GM03348 (cell line): ENCODE data around the gene CCDC177.
"Not testable (repeated sequence)": the region's sequence is repeated elsewhere in the genome, so short reads cannot be mapped to it uniquely, and the experiment has no call there.

Experiments
- DNase-seq: peaks from one replicate; pipeline ENCODE4 v3.0.0; 2012; ENCODE audit warnings: low spot score

CCDC177 gene

GRCh38 chr14:69599431-69599830 is 24.8 kb upstream of the CCDC177 start:
- not testable (repeated sequence) for DNase-seq

DNA sequence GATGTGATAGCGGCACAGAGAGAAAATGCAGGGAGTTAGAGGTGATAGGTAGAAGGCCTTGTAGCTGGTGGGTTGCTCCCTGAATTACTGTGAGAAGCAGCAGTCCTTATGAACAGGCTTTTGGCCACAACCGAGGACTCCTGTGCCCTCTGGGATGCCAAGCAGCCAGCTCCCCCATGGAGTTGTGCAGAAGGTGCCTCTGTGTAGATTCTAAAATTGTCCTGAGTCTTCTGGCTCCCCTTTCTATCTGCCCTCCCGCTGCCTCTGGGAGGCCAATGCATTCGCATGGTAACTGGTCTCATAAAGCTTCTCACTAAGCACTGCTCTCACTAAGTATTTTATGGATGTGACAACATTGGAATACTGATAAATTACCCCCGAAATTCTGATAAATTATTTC is 20.7 kb upstream of the CCDC177 start:
- DNase-seq, result no peak

DNA sequence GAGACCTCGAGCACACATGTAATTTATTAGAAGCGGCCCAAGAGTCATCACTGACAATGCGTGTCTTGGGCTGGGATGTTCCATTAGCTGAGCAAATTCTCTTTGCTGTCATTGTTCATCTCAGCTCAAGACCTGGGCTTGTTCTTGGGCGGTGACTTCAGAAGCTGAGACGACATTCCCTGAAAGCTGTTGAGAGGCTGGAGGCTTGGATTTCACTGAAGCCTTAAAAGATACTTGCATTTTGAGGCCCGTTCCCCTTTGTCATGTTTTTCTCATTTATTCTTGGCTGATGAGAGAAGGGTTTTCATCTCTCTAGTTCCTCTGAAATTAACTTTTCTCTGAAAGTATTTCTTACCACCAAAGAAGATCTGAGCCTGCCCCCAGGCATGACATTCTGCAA is 20.2 kb upstream of the CCDC177 start:
- no peak for DNase-seq

DNA sequence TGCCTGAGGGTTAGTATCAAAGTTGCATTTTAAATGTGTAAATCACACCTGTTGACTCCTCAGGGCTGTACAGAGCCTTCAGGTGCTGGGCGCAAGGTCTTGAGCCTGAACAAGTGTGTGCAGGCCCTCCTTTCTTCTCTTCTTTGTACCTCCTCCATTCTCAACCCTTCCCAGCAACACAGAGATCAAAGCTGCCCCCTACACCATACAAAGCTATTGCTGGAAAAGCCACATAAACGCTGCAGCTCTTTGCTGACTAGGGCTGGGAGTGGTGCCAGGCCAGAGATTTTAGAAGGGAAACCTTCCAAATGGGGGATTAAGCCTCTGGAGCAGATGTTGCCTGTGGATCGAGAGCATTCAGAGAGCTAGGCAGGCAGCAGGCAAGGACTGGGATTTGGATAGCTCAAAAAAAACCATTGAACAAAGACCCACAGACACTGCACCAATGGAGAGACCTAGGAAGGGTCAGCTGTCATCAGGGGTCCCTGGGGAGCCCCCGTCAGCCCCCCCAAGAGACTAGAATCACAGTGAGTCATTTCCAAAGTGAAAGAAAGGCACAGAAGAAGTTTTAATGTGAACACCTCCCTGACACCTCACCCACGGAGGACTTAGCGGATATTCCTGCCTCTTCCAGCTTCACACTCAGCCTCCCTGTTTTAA is 18.5 kb upstream of the CCDC177 start:
- peak; percentile 73 for DNase-seq

- no peak for DNase-seq
These were observed 16.6 kb upstream of the CCDC177 start for GRCh38 chr14:69591317-69591716.

- no peak for DNase-seq
These were observed 12.7 kb upstream of the CCDC177 start for GRCh38 chr14:69587389-69587788.

DNA sequence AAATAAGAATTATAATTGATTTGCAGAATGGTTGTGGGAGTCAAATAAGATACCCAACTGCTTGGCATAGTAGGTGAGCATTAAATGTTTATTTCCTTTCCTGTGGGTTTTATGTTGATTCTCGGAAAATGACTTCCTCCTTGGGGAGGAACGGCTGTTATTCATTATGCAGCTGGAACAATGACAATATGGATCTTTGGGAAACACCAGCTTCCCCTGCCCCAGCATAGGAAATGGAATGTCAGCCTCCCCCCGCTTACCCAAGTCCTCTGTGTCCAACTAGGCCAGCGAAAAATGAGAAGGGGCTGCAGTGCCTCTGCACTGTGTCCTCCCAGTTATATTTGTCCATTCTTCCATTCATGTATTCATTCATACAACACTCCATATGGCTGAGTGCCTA is 11.7 kb upstream of the CCDC177 start:
- peak; percentile 49 for DNase-seq

- DNase-seq, result no peak
These were observed 9.7 kb upstream of the CCDC177 start for GRCh38 chr14:69584389-69584788.

GRCh38 chr14:69582829-69583228 is 8.2 kb upstream of the CCDC177 start:
- DNase-seq, result no peak

GRCh38 chr14:69582212-69582611 is 7.5 kb upstream of the CCDC177 start:
- peak; percentile 14 for DNase-seq

GRCh38 chr14:69581316-69581935 is 6.8 kb upstream of the CCDC177 start:
- DNase-seq, result no peak

- peak; percentile 59 for DNase-seq
These were observed 5.4 kb upstream of the CCDC177 start for GRCh38 chr14:69580009-69580577.

DNA sequence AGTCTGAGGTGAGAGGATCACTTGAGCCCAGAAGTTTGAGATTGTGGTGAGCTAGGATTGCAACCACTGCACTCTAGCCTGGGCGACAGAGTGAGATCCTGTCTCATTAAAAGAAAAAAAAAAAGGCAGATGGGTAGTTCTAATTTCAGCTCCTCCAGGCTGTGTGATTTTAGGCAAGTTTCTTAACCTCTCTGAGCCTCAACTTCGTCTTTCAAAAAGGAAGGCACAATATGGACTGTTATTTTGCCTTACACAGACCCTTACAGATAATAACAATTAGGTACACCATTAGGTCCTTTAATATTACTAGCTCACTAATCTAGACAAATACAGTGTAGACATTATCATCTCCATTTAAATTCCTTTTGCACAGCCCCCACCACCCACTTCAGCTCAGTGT is 4.8 kb upstream of the CCDC177 start:
- no peak for DNase-seq

DNA sequence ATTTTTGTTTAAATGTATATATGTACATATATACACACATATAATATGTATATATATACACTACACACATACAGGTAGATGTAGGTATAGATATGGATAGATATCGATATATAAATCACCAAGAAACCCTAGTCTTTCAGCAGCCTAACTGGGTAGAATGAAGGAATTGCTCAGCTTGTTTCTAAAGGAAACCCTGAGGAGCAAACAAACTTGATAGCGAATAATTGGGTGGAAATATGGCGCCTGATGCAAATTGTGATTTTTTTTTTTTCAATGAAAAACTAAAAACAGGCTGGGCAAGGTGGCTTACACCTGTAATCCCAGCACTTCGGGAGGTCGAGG is 254 bp upstream of the CCDC177 start:
- no peak for DNase-seq

DNA sequence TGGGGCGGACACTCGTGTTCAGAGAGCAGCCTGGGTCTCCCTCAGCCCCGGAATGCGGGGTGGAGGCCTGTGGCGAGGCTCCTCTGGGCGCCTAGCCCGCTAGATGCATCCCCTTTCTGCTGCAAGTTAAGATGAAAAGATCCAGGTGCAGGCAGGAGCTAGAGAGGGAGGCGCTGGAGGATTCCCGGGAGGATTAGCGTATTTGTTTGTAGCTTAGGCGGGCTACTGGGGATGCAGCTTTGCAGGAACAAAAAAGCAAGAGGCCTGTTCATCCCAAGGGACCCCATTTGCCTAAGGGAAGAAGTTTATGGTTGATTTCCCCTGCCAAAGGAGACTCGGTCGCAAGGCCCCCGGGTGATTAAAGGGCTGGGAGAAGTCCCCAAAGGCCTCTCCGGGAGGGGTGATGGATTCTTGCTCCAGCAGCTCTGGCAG is 824 bp downstream of the CCDC177 start:
- no peak for DNase-seq

GRCh38 chr14:69573205-69573830 is 1.4 kb downstream of the CCDC177 start:
- peak; percentile 16 for DNase-seq

DNA sequence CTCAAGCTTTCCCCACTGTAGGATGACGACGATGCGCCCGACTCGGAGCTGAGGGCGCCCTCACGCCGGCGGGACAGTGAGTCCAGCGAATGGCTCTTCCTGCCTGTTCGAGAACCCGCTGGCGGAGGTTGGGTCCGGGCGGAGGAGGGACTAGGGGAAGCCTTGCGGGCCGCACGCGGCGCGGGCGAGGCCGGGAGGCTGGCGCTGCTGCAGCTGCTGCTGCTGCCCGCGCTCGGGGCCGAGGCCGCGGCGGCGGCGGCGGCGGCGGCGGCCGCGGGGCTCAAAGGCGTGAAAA is 1.9 kb downstream of the CCDC177 start:
- DNase-seq, result peak; percentile 19

GRCh38 chr14:69572030-69572840 is 2.4 kb downstream of the CCDC177 start:
- DNase-seq, result peak; percentile 32

- DNase-seq, result no peak
These were observed 3.1 kb downstream of the CCDC177 start for GRCh38 chr14:69571449-69572029.

DNA sequence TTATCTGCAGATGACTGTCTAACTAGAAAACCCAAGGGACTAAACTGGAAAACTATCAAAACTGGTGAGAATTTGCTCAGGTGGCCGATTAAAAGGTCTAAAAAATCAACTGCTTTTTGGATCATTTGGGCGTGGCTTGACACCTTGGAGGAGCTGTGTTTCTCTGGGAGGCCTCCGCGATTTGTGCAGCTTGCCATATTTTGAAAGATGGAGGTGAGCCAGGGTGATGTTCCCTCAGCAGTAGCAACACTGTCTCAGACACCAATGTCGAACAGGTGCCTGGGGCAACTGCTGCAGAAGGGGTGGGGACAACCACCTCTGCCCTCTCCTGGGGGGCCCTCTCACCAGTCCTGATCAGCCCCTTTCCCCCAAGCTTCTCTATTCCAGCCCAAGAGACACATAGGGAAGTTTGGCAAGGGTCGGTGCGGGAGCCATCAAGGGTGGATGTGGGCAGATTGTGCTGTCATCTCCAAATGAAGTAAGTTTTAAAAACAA is 3.8 kb downstream of the CCDC177 start:
- no peak for DNase-seq

DNA sequence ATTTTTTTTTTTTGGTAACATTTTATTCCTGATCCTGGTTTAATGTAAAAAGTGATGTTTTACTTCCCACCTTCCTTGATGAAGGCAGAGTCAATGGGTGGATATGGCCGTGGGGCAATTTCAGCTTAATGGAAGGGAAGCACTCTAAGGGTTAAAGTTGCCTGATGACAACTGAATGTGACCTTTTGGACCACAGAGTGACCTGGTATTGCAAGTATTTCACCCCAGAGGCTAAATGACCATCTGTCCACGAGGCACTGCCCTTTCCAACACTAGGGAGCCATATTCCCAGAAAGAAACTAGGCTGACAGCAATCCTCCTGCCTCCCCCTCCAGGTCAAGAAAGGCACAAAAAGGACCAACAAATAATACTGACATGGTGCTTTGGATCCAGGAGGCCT is 4.8 kb downstream of the CCDC177 start:
- no peak for DNase-seq

GRCh38 chr14:69567563-69567962 is 7.1 kb downstream of the CCDC177 start:
- DNase-seq, result no peak
